Measurements from ENCODE around the gene ZNF521. TPM values are rescaled to one million over a fixed set of nuclear protein-coding genes. Genes with fewer than 3 reads are reported as not detected.

Gene ZNF521
- total RNA-seq, 3 donors from 2014 or later = 3.2 to 11.6 (median 7.9) TPM

- TF ChIP-seq, protein P1, sequence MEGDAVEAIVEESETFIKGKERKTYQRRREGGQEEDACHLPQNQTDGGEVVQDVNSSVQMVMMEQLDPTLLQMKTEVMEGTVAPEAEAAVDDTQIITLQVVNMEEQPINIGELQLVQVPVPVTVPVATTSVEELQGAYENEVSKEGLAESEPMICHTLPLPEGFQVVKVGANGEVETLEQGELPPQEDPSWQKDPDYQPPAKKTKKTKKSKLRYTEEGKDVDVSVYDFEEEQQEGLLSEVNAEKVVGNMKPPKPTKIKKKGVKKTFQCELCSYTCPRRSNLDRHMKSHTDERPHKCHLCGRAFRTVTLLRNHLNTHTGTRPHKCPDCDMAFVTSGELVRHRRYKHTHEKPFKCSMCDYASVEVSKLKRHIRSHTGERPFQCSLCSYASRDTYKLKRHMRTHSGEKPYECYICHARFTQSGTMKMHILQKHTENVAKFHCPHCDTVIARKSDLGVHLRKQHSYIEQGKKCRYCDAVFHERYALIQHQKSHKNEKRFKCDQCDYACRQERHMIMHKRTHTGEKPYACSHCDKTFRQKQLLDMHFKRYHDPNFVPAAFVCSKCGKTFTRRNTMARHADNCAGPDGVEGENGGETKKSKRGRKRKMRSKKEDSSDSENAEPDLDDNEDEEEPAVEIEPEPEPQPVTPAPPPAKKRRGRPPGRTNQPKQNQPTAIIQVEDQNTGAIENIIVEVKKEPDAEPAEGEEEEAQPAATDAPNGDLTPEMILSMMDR (IDR thresholded peaks at IDR 0.05) = no peak
- no peaks in the 10 kb centered on the region for H3K9me3 ChIP-seq
- ATAC-seq = no peak
- no peak overlapping the region for H3K4me3 ChIP-seq
- intact Hi-C loops (cut with DNase I, micrococcal nuclease) = no loop called here
- H3K4me1 ChIP-seq (ENCODE audit: low read depth) = peaks cover 10% of the 10 kb centered on the region
- no peaks in the 10 kb centered on the region for H3K36me3 ChIP-seq (ENCODE audit: low read depth)
- no peak for DNase-seq
Measured at GRCh38 chr18:25346561-25346960, 5.4 kb downstream of the ZNF521 start.

DNA sequence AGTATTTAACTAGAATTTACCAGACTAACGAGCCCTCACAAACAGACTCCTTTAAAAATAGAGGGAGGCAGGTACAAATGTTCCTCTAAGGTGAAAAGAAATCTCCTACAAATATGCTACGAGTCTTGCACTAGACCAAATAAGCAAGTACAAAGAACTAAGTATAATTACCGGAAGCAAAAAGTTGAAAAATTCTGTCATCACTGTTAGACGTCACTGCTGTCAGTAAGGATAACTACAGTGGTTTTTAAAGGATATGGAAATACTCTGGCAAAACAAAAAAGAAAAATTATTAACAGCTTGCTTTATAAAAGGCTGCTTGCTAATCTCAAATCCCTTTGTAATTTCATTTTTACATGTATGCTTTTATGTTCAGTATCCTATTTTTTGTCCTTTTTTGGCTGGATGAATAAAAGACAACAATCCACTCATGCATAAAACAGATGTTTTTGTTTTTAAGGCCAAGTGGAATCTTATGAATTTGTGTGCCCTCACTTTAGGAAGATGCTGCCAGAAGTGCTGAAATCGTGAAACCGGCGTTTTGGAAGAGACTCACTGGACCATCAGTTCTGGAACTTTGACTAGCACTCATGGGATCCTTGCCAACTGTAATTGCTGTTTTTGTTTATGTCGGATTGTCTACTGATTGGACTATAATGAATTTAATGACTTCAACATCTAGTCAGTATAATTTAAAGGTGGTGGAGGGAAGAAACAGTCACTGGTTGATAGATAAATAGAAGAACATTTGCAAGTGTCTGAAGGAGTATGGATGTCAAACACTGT is 6.7 kb downstream of the ZNF521 start:
- DNase-seq (no peak), ATAC-seq (no peak)
- TF ChIP-seq, protein P1 (IDR thresholded peaks at IDR 0.05) = no peak
- Histone ChIP-seq H3K4me3 (no peak overlapping the region), H3K4me1 (ENCODE audit: low read depth) (peaks cover 6% of the 10 kb centered on the region), H3K36me3 (ENCODE audit: low read depth) (no peaks in the 10 kb centered on the region), H3K9me3 (no peaks in the 10 kb centered on the region)
- intact Hi-C loops (cut with DNase I, micrococcal nuclease) = no loop called here

- no peaks in the 10 kb centered on the region for H3K9me3 ChIP-seq
- no peaks in the 10 kb centered on the region for H3K4me1 ChIP-seq (ENCODE audit: low read depth)
- no peak for DNase-seq
- no peak for ATAC-seq
- TF ChIP-seq, protein P1 (IDR thresholded peaks at IDR 0.05) = no peak
- no peak overlapping the region for H3K4me3 ChIP-seq
- intact Hi-C loops (cut with DNase I, micrococcal nuclease) = no loop called here
- H3K36me3 ChIP-seq (ENCODE audit: low read depth) = no peaks in the 10 kb centered on the region
Measured at GRCh38 chr18:25341831-25342230, 10.1 kb downstream of the ZNF521 start.

DNA sequence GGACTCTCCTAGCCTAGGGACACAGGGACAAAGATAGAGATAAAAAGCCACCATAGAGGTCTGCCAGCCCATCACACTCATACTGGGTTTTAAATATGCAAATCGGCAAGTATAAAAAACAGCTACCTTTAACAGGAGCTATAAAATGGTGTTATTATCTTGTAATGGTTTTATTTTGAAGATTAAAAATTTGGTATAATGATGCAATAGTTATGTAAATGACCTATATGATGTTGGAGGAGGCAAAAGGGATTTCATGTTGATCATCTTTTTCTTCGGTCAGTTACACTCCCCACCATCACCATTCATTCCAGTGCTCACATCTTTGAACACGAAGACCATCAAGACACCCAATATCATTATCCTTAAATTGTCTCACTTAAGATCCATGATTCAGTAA is 11.2 kb downstream of the ZNF521 start:
- ATAC-seq = no peak
- Histone ChIP-seq H3K9me3 (no peaks in the 10 kb centered on the region), H3K4me1 (ENCODE audit: low read depth) (no peaks in the 10 kb centered on the region), H3K4me3 (no peak overlapping the region), H3K36me3 (ENCODE audit: low read depth) (no peaks in the 10 kb centered on the region)
- intact Hi-C loops (cut with DNase I, micrococcal nuclease) = no loop called here
- DNase-seq = no peak
- TF ChIP-seq, protein P1 (IDR thresholded peaks at IDR 0.05) = no peak

DNA sequence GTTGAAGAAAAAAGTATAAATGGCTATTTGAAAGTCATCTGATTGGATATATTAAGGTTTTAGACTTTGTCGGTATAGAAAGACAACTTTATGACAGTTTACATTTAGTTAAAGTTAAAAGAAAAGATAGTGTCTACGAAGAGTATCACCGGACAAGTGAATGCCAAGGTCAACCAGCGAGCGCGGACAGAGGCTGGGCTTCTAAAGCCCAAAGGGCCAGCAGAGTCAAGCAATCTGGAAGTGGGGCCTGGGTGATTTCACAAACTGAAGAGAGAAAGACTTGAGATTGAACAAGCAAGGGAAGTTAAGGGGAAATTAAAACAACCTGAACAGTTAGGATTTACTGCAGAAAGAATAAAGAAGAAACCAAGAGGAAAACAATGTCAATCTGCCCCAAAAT is 16.3 kb downstream of the ZNF521 start:
- ATAC-seq = no peak

More for the DNA sequence above, 16.3 kb downstream of the ZNF521 start:
- intact Hi-C loops (cut with DNase I, micrococcal nuclease) = no loop called here
- no peaks in the 10 kb centered on the region for H3K4me1 ChIP-seq (ENCODE audit: low read depth)
- DNase-seq = no peak
- TF ChIP-seq, protein P1 (IDR thresholded peaks at IDR 0.05) = no peak
- H3K9me3 ChIP-seq = no peaks in the 10 kb centered on the region
- H3K36me3 ChIP-seq (ENCODE audit: low read depth) = no peaks in the 10 kb centered on the region
- H3K4me3 ChIP-seq = no peak overlapping the region
